ENCODE data around the gene IPO11.

The IPO11 gene

GRCh38 chr5:62499756-62500155 lies 87.2 kb downstream of the IPO11 start:
- H2BK15ac ChIP-seq (ENCODE audit: low read length), result no peak overlapping the region
- H3K4me1 ChIP-seq (ENCODE audit: control insufficient read depth in 2 of 2, insufficient read depth in 1 of 2, low read depth in 1 of 2, low read length in 2 of 2), result no peaks in the 10 kb centered on the region
- no peak overlapping the region for H3K18ac ChIP-seq (ENCODE audit: low read length)
- H3K27me3 ChIP-seq (ENCODE audit: control insufficient read depth in 3 of 3, insufficient read depth in 3 of 3, low read depth in 1 of 3, low read length in 3 of 3), result no peaks in the 10 kb centered on the region
- H3K4me2 ChIP-seq (ENCODE audit: insufficient read depth, low read length, poor library complexity, severe bottlenecking), result no peak overlapping the region
- H2BK12ac ChIP-seq (ENCODE audit: low read length), result no peak overlapping the region
- H3K27ac ChIP-seq (replicated peaks; ENCODE audit: low read length), result no peak overlapping the region
- peaks cover 1 to 71% of the 10 kb centered on the region in 2 donors for H3K36me3 ChIP-seq (replicated peaks in 1 of 2; ENCODE audit: control insufficient read depth in 2 of 2, insufficient read depth in 2 of 2, low read length in 2 of 2)
- H3K9me3 ChIP-seq (replicated peaks in 1 of 2; ENCODE audit: control insufficient read depth in 2 of 2, insufficient read depth in 1 of 2, low read depth in 1 of 2, low read length in 2 of 2), result no peaks in the 10 kb centered on the region
- H3K9ac ChIP-seq (ENCODE audit: low read depth, low read length, poor library complexity), result no peak overlapping the region
- no peak overlapping the region for H3K4ac ChIP-seq (ENCODE audit: low read length)
- H2BK5ac ChIP-seq (ENCODE audit: low read length), result no peak overlapping the region
- no CpG with 5 or more reads among the region's 4 CpGs for WGBS, 2 donors (ENCODE audit: extremely low coverage in 2 of 2, insufficient read length in 2 of 2, insufficient replicate concordance in 1 of 2)
- no peak overlapping the region for H2AK5ac ChIP-seq (ENCODE audit: low read depth, low read length)
- no peak overlapping the region for H2AFZ ChIP-seq (ENCODE audit: low read length)
- H2BK120ac ChIP-seq (ENCODE audit: low read depth, low read length), result no peak overlapping the region
- H3K4me3 ChIP-seq (ENCODE audit: low read length in 2 of 2), result no peak overlapping the region
- H3K79me1 ChIP-seq (ENCODE audit: low read depth, low read length), result no peaks in the 10 kb centered on the region
- H3K23ac ChIP-seq (ENCODE audit: low read depth, low read length, poor library complexity), result no peak overlapping the region
- H3K14ac ChIP-seq (ENCODE audit: low read length), result no peak overlapping the region
- H4K8ac ChIP-seq (ENCODE audit: low read depth, low read length), result no peak overlapping the region
- no peak overlapping the region for H4K91ac ChIP-seq (ENCODE audit: low read depth, low read length, poor library complexity)
- no peak for DNase-seq (ENCODE audit: low spot score)

DNA sequence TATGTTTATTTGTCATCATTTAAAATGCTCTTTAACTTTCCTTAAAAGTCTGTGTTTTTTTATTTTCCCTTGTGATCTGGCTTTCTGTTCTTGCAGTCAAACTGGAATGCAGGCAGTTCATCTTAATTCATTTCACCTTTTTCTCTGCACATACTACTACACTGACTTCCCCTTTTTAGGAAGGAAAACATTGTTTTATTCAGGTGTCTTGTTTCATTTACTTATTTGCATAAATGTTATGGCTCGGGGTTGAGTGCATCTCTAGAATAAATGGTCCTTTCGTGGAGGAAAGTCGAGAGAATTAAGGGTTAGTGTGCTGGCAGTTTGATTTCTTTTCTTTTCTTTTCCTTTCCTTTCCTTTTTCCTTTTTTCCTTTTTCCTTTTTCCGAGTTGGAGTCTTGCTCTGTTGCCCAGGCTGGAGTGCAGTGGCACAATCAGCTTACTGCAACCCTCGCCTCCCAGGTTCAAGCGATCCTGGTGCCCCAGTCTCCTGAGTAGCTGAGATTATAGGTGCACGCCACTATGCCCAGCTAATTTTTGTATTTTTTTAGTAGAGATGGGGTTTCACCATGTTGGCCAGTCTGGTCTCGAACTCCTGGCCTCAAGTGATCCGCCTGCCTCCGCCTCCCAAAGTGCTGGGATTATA lies 90.0 kb downstream of the IPO11 start:
- no CpG with 5 or more reads among the region's 10 CpGs for WGBS, 2 donors (ENCODE audit: extremely low coverage in 2 of 2, insufficient read length in 2 of 2, insufficient replicate concordance in 1 of 2)
- H3K27ac ChIP-seq (replicated peaks; ENCODE audit: low read length), result no peak overlapping the region
- no peak overlapping the region for H2AFZ ChIP-seq (ENCODE audit: low read length)
- H3K4me1 ChIP-seq (ENCODE audit: control insufficient read depth in 2 of 2, insufficient read depth in 1 of 2, low read depth in 1 of 2, low read length in 2 of 2), result no peaks in the 10 kb centered on the region
- peaks cover 1 to 61% of the 10 kb centered on the region in 2 donors for H3K36me3 ChIP-seq (replicated peaks in 1 of 2; ENCODE audit: control insufficient read depth in 2 of 2, insufficient read depth in 2 of 2, low read length in 2 of 2)
- no peaks in the 10 kb centered on the region for H3K9me3 ChIP-seq (replicated peaks in 1 of 2; ENCODE audit: control insufficient read depth in 2 of 2, insufficient read depth in 1 of 2, low read depth in 1 of 2, low read length in 2 of 2)
- no peak overlapping the region for H3K4ac ChIP-seq (ENCODE audit: low read length)
- H2BK15ac ChIP-seq (ENCODE audit: low read length), result no peak overlapping the region
- no peak overlapping the region for H3K14ac ChIP-seq (ENCODE audit: low read length)
- no peaks in the 10 kb centered on the region for H3K79me1 ChIP-seq (ENCODE audit: low read depth, low read length)
- no peak overlapping the region for H3K18ac ChIP-seq (ENCODE audit: low read length)
- H2BK5ac ChIP-seq (ENCODE audit: low read length), result no peak overlapping the region
- H3K4me3 ChIP-seq (ENCODE audit: low read length in 2 of 2), result no peak overlapping the region
- no peaks in the 10 kb centered on the region for H3K27me3 ChIP-seq (ENCODE audit: control insufficient read depth in 3 of 3, insufficient read depth in 3 of 3, low read depth in 1 of 3, low read length in 3 of 3)
- H3K23ac ChIP-seq (ENCODE audit: low read depth, low read length, poor library complexity), result no peak overlapping the region
- no peak overlapping the region for H4K8ac ChIP-seq (ENCODE audit: low read depth, low read length)
- H2BK12ac ChIP-seq (ENCODE audit: low read length), result no peak overlapping the region
- no peak for DNase-seq (ENCODE audit: low spot score)
- H2AK5ac ChIP-seq (ENCODE audit: low read depth, low read length), result no peak overlapping the region
- no peak overlapping the region for H2BK120ac ChIP-seq (ENCODE audit: low read depth, low read length)
- H3K9ac ChIP-seq (ENCODE audit: low read depth, low read length, poor library complexity), result no peak overlapping the region
- H4K91ac ChIP-seq (ENCODE audit: low read depth, low read length, poor library complexity), result no peak overlapping the region
- H3K4me2 ChIP-seq (ENCODE audit: insufficient read depth, low read length, poor library complexity, severe bottlenecking), result no peak overlapping the region

DNA sequence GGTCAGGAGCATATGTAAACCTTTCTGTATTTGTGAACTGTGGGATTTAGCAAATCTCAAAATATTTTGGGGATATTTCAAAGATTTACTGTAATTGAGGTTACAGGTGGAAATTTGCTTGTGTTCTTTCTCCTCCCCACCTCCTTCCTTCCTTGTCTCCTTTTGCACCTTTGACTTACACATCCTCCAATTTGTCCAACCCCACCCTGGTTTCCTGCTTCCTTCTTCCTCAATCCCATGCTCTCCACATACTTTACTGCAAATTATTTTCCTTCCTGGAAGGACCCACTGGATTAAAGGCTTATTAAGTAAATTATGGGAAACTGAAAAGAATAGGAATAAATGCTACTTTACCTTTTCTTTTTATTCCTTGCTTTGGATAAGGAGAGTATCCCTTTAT lies 91.6 kb downstream of the IPO11 start:
- Histone ChIP-seq H3K14ac (ENCODE audit: low read length) (no peak overlapping the region), H3K79me1 (ENCODE audit: low read depth, low read length) (peaks cover 2% of the 10 kb centered on the region), H3K36me3 (replicated peaks in 1 of 2; ENCODE audit: control insufficient read depth in 2 of 2, insufficient read depth in 2 of 2, low read length in 2 of 2) (peaks cover 1 to 61% of the 10 kb centered on the region in 2 donors), H3K4me3 (ENCODE audit: low read length in 2 of 2) (no peak overlapping the region), H3K27me3 (ENCODE audit: control insufficient read depth in 3 of 3, insufficient read depth in 3 of 3, low read depth in 1 of 3, low read length in 3 of 3) (no peaks in the 10 kb centered on the region), H3K18ac (ENCODE audit: low read length) (no peak overlapping the region), H3K9ac (ENCODE audit: low read depth, low read length, poor library complexity) (no peak overlapping the region), H4K91ac (ENCODE audit: low read depth, low read length, poor library complexity) (no peak overlapping the region), H3K4me2 (ENCODE audit: insufficient read depth, low read length, poor library complexity, severe bottlenecking) (no peak overlapping the region), H2BK15ac (ENCODE audit: low read length) (no peak overlapping the region), H2BK120ac (ENCODE audit: low read depth, low read length) (no peak overlapping the region), H4K8ac (ENCODE audit: low read depth, low read length) (no peak overlapping the region), H2BK5ac (ENCODE audit: low read length) (no peak overlapping the region), H3K4ac (ENCODE audit: low read length) (no peak overlapping the region), H3K4me1 (ENCODE audit: control insufficient read depth in 2 of 2, insufficient read depth in 1 of 2, low read depth in 1 of 2, low read length in 2 of 2) (no peaks in the 10 kb centered on the region), H3K27ac (replicated peaks; ENCODE audit: low read length) (no peak overlapping the region), H2BK12ac (ENCODE audit: low read length) (no peak overlapping the region), H3K23ac (ENCODE audit: low read depth, low read length, poor library complexity) (no peak overlapping the region), H2AK5ac (ENCODE audit: low read depth, low read length) (no peak overlapping the region), H2AFZ (ENCODE audit: low read length) (no peak overlapping the region), H3K9me3 (replicated peaks in 1 of 2; ENCODE audit: control insufficient read depth in 2 of 2, insufficient read depth in 1 of 2, low read depth in 1 of 2, low read length in 2 of 2) (no peaks in the 10 kb centered on the region)
- no peak for DNase-seq (ENCODE audit: low spot score)

DNA sequence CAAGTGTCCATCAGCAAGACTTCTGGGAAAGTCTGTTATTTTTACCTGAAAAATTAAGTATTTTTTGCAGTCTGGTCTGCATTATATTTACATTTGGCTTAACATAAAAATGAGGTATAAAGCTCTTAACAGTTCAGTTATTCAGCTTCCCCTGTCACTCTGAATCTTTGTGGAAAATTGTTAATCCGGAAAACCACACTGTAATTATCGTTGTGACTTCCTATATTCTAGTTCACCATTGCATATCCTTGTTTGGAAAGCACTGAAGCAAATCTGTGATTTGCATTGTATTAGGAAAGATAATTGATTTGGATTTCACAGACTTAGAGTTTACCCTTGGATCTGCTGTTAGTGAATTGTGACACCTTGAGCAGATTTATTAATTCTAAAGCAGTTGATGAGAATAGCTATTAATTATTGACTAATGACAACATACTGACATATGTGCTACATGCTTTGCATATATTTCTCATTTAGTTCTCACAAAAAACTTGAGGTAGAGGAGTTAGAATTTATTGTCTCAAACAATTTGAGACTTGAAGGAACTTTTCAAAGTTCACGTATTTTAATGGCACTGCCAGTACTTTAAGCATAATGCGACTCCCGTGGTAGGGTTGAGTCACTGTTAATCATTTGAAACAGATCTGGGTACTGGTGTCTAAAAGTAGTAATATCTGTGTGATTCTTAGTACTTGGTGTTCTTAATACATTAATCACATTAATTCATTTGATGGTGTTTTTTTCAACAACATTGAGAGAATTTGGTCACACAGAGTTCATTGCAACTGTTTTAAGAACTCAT lies 94.3 kb downstream of the IPO11 start:
- no peak overlapping the region for H3K4ac ChIP-seq (ENCODE audit: low read length)
- no peak overlapping the region for H3K27ac ChIP-seq (replicated peaks; ENCODE audit: low read length)

More for the DNA sequence above, 94.3 kb downstream of the IPO11 start:
- H3K9me3 ChIP-seq (replicated peaks in 1 of 2; ENCODE audit: control insufficient read depth in 2 of 2, insufficient read depth in 1 of 2, low read depth in 1 of 2, low read length in 2 of 2), result no peaks in the 10 kb centered on the region
- H3K14ac ChIP-seq (ENCODE audit: low read length), result no peak overlapping the region
- no peak overlapping the region for H2AK5ac ChIP-seq (ENCODE audit: low read depth, low read length)
- no peak overlapping the region for H2AFZ ChIP-seq (ENCODE audit: low read length)
- H3K36me3 ChIP-seq (replicated peaks in 1 of 2; ENCODE audit: control insufficient read depth in 2 of 2, insufficient read depth in 2 of 2, low read length in 2 of 2), result peaks cover 0 to 56% of the 10 kb centered on the region in 2 donors
- H2BK15ac ChIP-seq (ENCODE audit: low read length), result no peak overlapping the region
- H4K91ac ChIP-seq (ENCODE audit: low read depth, low read length, poor library complexity), result no peak overlapping the region
- H3K9ac ChIP-seq (ENCODE audit: low read depth, low read length, poor library complexity), result no peak overlapping the region
- no peak overlapping the region for H3K4me3 ChIP-seq (ENCODE audit: low read length in 2 of 2)
- no peak overlapping the region for H3K23ac ChIP-seq (ENCODE audit: low read depth, low read length, poor library complexity)
- H3K27me3 ChIP-seq (ENCODE audit: control insufficient read depth in 3 of 3, insufficient read depth in 3 of 3, low read depth in 1 of 3, low read length in 3 of 3), result no peaks in the 10 kb centered on the region
- H2BK5ac ChIP-seq (ENCODE audit: low read length), result no peak overlapping the region
- H3K79me1 ChIP-seq (ENCODE audit: low read depth, low read length), result peaks cover 2% of the 10 kb centered on the region
- no peak overlapping the region for H2BK12ac ChIP-seq (ENCODE audit: low read length)
- DNase-seq (ENCODE audit: low spot score), result no peak
- H2BK120ac ChIP-seq (ENCODE audit: low read depth, low read length), result no peak overlapping the region
- no CpG with 5 or more reads among the region's 5 CpGs for WGBS, 2 donors (ENCODE audit: extremely low coverage in 2 of 2, insufficient read length in 2 of 2, insufficient replicate concordance in 1 of 2)
- no peak overlapping the region for H3K4me2 ChIP-seq (ENCODE audit: insufficient read depth, low read length, poor library complexity, severe bottlenecking)
- no peak overlapping the region for H3K18ac ChIP-seq (ENCODE audit: low read length)
- H4K8ac ChIP-seq (ENCODE audit: low read depth, low read length), result no peak overlapping the region
- H3K4me1 ChIP-seq (ENCODE audit: control insufficient read depth in 2 of 2, insufficient read depth in 1 of 2, low read depth in 1 of 2, low read length in 2 of 2), result no peaks in the 10 kb centered on the region
